ENCODE measurements around the gene UIMC1. TPM values are rescaled to one million over a fixed set of nuclear protein-coding genes. Genes with fewer than 3 reads are reported as not detected.

UIMC1 gene
- total RNA-seq, 2 experiments from 2014 or later = 49.4 to 53.0 TPM

DNA sequence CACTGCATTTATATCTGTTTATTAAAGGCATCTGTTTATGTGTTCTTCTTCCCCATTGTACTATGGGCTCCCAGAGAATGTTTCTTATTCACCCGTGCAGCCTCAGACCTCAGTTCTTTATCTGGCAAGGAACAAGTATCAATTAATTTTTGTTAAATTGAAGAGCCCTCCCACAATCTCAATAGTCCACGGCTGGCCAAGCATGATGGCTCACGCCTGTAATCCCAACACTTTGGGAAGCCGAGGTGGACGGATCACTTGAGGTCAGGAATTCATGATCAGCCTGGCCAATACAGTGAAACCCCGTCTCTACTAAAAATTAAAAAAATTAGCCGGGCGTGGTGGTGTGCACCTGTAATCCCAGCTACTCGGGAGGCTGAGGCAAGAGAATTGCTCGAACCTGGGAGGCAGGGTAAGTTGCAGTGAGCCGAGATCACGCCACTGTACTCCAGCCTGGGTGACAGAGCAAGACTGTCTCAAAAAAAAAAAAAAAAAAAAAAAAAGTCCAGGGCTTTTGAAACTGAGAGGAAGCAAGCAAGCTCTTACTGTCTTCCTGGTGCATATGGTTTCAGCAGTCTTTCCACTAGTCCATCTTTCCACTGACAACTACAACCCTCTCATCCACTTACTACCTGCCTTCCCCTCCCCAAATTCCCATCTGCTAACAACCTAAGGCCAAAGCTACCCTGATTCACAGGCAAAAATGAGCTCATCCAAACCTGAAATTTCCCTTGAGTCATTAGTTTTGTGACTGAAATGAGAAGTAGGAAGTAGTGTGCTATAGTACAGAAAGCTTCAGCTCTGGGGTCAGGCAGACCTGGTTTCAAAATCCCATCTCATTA is 105.1 kb downstream of the UIMC1 start:
- ATAC-seq (no peak), DNase-seq (no peak)
- H3K27ac Mint-ChIP-seq = peak overlapping the region; percentile 50
- peaks cover 30% of the 10 kb centered on the region for H3K4me1 Mint-ChIP-seq (ENCODE audit: low read depth)
- no peak overlapping the region for H3K4me3 Mint-ChIP-seq
- H3K9me3 Mint-ChIP-seq (ENCODE audit: insufficient read depth) = no peaks in the 10 kb centered on the region
- CTCF ChIA-PET = interaction anchor here (4.5 kb wide), 1 partner anchor 241 kb away, joined by 17 read pairs; no protein-coding TSS in a partner anchor
- peaks cover 8% of the 10 kb centered on the region for H3K27me3 Mint-ChIP-seq (ENCODE audit: low read depth)
- peaks cover 30% of the 10 kb centered on the region for H3K36me3 Mint-ChIP-seq (ENCODE audit: low read depth)
- POLR2A ChIA-PET = interaction anchor here (0.5 to 0.7 kb wide), 2 partner anchors 15 to 20 kb away, joined by 3 to 4 read pairs; no protein-coding TSS in a partner anchor

DNA sequence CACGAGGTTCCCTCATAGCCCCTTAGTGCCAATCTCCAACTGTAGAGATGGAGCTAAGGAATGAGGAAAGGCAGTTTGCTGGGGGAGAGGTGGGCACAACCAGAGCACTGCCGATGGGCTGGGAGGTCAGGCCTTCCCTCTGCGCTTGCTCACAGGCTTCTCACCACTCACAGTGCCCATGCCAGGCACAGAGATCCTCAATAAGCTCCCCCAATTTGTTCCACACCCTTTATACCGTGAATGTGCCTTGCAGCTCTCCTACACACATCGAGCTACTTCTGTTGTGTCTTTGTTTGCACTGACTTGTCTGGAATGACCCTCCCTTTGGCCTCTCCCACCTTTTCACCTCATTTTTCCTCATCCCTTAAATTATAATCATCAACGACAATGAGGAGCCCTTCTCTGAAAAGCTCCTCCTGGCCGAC is 105.8 kb downstream of the UIMC1 start:
- Mint-ChIP-seq H3K4me1 (ENCODE audit: low read depth) (peaks cover 37% of the 10 kb centered on the region), H3K9me3 (ENCODE audit: insufficient read depth) (no peaks in the 10 kb centered on the region), H3K27ac (no peak overlapping the region), H3K4me3 (no peak overlapping the region), H3K36me3 (ENCODE audit: low read depth) (peaks cover 27% of the 10 kb centered on the region), H3K27me3 (ENCODE audit: low read depth) (peaks cover 8% of the 10 kb centered on the region)
- ChIA-PET CTCF (interaction anchor here (4.5 kb wide), 1 partner anchor 240 kb away, joined by 17 read pairs; no protein-coding TSS in a partner anchor), POLR2A (interaction anchor here (0.5 to 0.7 kb wide), 2 partner anchors 15 to 113 kb away, joined by 3 to 4 read pairs; no protein-coding TSS in a partner anchor)
- ATAC-seq (no peak), DNase-seq (no peak)

DNA sequence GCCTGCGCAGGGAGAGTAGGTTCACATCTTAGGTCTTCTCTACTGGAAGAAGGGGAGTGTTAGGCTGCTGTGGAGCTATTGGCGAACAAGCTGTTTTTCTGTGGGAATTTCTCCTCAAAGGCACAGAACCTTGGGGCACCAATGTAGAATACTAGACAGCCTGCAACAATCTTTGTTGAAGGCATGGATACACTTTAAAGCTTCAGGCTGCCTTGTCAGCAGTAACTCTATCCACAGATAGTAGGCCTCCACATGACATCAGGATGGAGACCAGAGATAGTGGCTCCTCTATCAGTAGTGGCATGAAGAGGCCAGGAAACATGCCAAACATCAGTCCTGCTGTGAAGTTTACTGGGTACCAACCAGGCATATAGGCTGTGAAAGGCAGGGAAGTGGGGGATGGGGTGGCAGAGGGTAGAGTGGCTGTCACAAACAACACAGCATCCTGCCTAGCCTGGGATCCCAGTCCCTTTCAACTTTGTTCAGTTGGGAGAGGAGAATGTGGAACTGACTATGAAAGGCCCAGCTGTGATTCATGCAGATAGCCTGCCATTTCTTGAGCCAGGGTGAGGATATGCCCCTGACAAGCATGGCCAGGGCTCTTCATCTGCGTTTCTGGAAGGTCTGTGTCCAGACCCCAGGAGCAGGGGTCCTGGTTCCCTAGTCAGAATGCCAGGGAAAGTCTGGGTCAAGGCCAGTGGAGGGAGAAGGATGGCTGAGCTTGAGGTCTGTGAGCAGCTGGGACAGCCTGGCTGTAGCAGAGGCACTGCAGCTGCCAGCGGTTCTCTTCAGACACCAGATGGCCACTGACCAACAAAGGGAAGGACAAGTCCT is 106.4 kb downstream of the UIMC1 start:
- Mint-ChIP-seq H3K4me3 (no peak overlapping the region), H3K36me3 (ENCODE audit: low read depth) (peaks cover 22% of the 10 kb centered on the region), H3K27me3 (ENCODE audit: low read depth) (peaks cover 8% of the 10 kb centered on the region), H3K4me1 (ENCODE audit: low read depth) (peaks cover 42% of the 10 kb centered on the region), H3K27ac (no peak overlapping the region), H3K9me3 (ENCODE audit: insufficient read depth) (no peaks in the 10 kb centered on the region)
- POLR2A ChIA-PET = interaction anchor here (0.7 kb wide), 1 partner anchor 113 kb away, joined by 3 read pairs; no protein-coding TSS in a partner anchor
- no peak for DNase-seq
- CTCF ChIA-PET = interaction anchor here (1.5 to 4.5 kb wide), 2 partner anchors 9 to 240 kb away, joined by 4 to 17 read pairs; no protein-coding TSS in a partner anchor
- ATAC-seq = no peak

DNA sequence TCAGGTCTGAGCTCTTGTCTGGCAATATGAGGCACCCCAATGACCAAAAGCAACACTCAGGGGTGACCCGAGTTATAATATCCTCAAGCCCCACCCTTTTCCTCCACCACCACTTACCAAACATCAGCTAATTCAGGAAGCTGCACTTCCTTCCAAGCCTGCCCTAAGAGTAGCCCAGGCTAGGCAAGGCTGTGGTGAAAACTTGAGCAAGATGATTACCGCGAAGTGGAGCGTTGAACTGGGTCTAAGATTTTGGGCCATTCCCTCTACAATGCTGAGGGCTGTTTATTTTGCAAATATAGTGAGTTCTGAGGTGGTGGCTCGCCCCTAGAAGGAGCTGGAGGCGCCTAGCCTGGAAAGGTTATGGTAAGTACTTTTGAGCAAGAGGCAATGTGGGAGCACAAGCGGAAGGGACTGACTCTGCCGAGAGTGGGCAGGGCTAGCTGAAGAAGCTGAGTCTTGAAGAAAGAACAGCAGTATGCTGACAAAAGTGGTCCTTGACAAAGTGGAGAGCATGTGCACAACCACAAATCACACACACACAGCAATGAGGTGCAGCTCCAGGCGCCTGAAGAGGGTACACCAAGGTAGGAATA is 107.2 kb downstream of the UIMC1 start, which contains the start of gene HK3:
TSS of gene HK3 (minus strand) at position 51 of the 596 bp plus-strand sequence. CDS start 3,187 bp downstream, outside the sequence.
- ChIA-PET POLR2A (no interaction called here), CTCF (interaction anchor here (1.5 to 4.5 kb wide), 3 partner anchors 10 to 239 kb away, joined by 3 to 17 read pairs (median 4); no protein-coding TSS in a partner anchor)
- Mint-ChIP-seq H3K4me3 (no peak within 1 kb of the TSS), H3K27me3 (ENCODE audit: low read depth) (peaks cover 8% of the 10 kb centered on the region), H3K27ac (peak within 1 kb of the TSS; percentile 55), H3K36me3 (ENCODE audit: low read depth) (peaks cover 17% of the 10 kb centered on the region), H3K9me3 (ENCODE audit: insufficient read depth) (no peaks in the 10 kb centered on the region), H3K4me1 (ENCODE audit: low read depth) (peaks cover 42% of the 10 kb centered on the region)
- ATAC-seq (peak; percentile 46), DNase-seq (no peak)

DNA sequence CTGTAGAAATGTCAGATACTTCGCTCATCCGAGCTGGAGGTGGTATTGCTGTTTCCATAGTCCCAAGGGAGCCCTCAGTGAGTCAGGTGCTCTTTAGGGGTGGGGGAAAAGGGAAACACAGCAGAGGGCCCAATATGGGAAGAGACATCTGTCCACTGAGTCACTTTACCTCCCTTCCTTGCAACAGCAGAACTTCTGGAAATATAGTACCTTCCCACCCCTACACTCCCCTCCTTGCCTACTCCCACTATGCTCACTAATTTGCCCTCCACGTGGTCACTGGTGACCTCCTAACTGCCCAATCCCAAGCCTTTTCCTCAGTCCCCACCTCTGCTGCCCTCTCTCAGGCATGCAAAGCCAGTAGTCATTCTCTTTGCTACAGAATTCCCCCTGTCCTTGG is 109.3 kb downstream of the UIMC1 start:
- Mint-ChIP-seq H3K9me3 (ENCODE audit: insufficient read depth) (no peaks in the 10 kb centered on the region), H3K36me3 (ENCODE audit: low read depth) (peaks cover 2% of the 10 kb centered on the region), H3K4me3 (no peak overlapping the region), H3K27me3 (ENCODE audit: low read depth) (peaks cover 11% of the 10 kb centered on the region), H3K4me1 (ENCODE audit: low read depth) (peaks cover 42% of the 10 kb centered on the region), H3K27ac (no peak overlapping the region)
- ChIA-PET POLR2A (no interaction called here), CTCF (interaction anchor here (1.5 kb wide), 1 partner anchor 61 kb away, joined by 4 read pairs; no protein-coding TSS in a partner anchor)
- ATAC-seq = no peak
- DNase-seq = no peak

DNA sequence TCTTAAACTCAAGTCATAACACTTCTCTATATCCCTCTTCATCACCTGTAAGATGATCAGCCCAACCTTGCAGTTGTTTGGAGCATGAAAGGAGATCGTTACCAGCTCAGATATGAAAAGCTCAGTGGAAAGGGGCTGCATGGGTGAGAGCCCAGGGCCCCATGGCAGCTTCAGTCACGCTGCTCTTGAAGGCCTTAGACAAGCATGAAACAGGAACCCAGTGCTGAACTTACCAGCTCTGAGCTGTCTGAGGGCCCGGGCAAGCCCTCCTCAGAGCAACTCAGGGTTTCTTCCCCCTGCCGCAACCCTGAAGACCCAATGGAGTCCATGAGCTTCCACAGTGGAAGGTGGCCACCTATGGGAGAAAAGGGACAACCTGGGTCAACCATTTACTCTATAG is 110.7 kb downstream of the UIMC1 start:
- H3K36me3 Mint-ChIP-seq (ENCODE audit: low read depth) = no peaks in the 10 kb centered on the region

DNA sequence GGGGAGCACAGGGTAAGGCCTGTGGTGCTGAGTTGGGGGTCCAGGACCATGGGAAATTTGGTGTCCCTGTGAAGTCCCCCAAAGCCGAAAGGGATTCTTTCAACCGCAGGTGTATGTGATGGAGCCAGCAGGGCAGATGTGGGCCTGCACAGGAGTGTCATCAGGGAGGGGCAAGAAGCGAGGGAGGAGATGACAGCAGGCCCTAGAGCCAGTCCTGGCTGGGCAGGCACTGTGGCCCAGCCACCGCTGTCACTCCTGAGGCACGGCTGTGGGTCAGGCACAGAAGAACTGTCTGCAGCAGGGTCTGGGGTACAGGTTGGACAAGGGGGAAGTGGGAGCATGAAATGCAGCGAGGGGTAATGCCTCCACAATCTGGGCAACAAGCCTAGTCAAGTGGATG is 112.3 kb downstream of the UIMC1 start:
- CTCF ChIA-PET = interaction anchor here (2.0 kb wide), 1 partner anchor 234 kb away, joined by 5 read pairs; no protein-coding TSS in a partner anchor
- ATAC-seq (no peak), DNase-seq (no peak)
- peaks cover 18% of the 10 kb centered on the region for H3K27me3 Mint-ChIP-seq (ENCODE audit: low read depth)
- no peaks in the 10 kb centered on the region for H3K9me3 Mint-ChIP-seq (ENCODE audit: insufficient read depth)
- POLR2A ChIA-PET = no interaction called here
- H3K27ac Mint-ChIP-seq = no peak overlapping the region
- peaks cover 24% of the 10 kb centered on the region for H3K4me1 Mint-ChIP-seq (ENCODE audit: low read depth)
- no peaks in the 10 kb centered on the region for H3K36me3 Mint-ChIP-seq (ENCODE audit: low read depth)
- no peak overlapping the region for H3K4me3 Mint-ChIP-seq

More for the DNA sequence above, 110.7 kb downstream of the UIMC1 start:
- CTCF ChIA-PET = interaction anchor here (2.0 kb wide), 1 partner anchor 235 kb away, joined by 5 read pairs; no protein-coding TSS in a partner anchor
- no peaks in the 10 kb centered on the region for H3K9me3 Mint-ChIP-seq (ENCODE audit: insufficient read depth)
- ATAC-seq (no peak), DNase-seq (no peak)
- POLR2A ChIA-PET = no interaction called here
- H3K4me3 Mint-ChIP-seq = no peak overlapping the region
- H3K27me3 Mint-ChIP-seq (ENCODE audit: low read depth) = peaks cover 18% of the 10 kb centered on the region
- peaks cover 36% of the 10 kb centered on the region for H3K4me1 Mint-ChIP-seq (ENCODE audit: low read depth)
- H3K27ac Mint-ChIP-seq = no peak overlapping the region

DNA sequence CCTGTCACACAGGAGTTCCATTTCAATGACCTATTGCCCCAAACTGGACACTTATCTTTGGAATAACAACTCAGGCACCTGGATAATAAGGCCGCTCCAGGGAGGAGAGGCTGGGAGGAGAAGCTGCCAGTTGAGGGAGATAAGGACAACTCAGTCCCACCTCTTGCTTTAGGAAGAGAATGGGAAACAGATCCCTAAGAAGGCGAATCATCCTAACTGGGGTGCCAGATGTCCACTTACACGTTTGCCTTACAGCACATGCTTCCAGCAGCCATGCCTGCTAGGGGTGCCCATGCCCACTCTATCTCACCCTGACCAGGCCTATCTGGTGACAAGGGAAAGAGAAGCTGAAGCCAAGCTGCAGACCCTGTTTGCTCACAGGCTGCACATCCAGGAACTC is 113.9 kb downstream of the UIMC1 start:
- ChIA-PET POLR2A (interaction anchor here (0.6 kb wide), 1 partner anchor 93 kb away, joined by 4 read pairs; no protein-coding TSS in a partner anchor), CTCF (no interaction called here)
- peaks cover 20% of the 10 kb centered on the region for H3K4me1 Mint-ChIP-seq (ENCODE audit: low read depth)
- no peak overlapping the region for H3K27ac Mint-ChIP-seq
- ATAC-seq (no peak), DNase-seq (no peak)
- H3K9me3 Mint-ChIP-seq (ENCODE audit: insufficient read depth) = no peaks in the 10 kb centered on the region
- H3K4me3 Mint-ChIP-seq = no peak overlapping the region
- no peaks in the 10 kb centered on the region for H3K36me3 Mint-ChIP-seq (ENCODE audit: low read depth)
- peaks cover 14% of the 10 kb centered on the region for H3K27me3 Mint-ChIP-seq (ENCODE audit: low read depth)

DNA sequence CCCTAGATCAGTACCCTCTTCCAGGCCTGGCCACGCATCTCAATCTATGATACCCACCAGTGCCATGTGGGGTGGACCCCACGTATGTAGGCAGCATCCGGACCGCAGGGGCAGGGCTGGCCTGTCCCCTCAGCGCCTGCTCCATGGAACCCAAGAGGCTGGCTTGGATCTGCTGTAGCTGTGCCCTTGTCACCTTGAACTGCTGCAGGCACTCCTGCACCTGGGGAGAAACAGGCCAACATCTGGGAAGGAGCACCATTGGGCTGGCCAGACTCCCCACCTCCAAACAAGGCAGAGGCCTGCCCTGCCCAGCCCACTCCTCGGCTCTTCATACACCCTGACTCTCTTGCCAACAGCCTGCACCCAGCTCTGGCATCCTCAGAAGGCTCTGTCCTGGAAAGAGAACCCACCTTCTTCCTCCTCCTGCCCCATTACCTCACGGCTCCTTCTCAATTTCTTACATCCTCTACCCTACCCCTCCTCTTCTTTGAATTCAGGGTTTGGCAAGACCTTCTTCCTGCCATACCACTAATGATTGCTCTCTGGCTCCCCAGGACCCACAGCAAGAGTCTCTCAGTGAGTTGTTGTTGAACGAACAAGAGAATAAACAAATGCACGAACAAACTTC is 115.1 kb downstream of the UIMC1 start:
- no peaks in the 10 kb centered on the region for H3K9me3 Mint-ChIP-seq (ENCODE audit: insufficient read depth)
- H3K27me3 Mint-ChIP-seq (ENCODE audit: low read depth) = peaks cover 10% of the 10 kb centered on the region
- no peaks in the 10 kb centered on the region for H3K36me3 Mint-ChIP-seq (ENCODE audit: low read depth)
- DNase-seq = no peak
- ChIA-PET POLR2A (no interaction called here), CTCF (no interaction called here)
- H3K27ac Mint-ChIP-seq = no peak overlapping the region
- no peak overlapping the region for H3K4me3 Mint-ChIP-seq
- no peak for ATAC-seq
- H3K4me1 Mint-ChIP-seq (ENCODE audit: low read depth) = peaks cover 12% of the 10 kb centered on the region

DNA sequence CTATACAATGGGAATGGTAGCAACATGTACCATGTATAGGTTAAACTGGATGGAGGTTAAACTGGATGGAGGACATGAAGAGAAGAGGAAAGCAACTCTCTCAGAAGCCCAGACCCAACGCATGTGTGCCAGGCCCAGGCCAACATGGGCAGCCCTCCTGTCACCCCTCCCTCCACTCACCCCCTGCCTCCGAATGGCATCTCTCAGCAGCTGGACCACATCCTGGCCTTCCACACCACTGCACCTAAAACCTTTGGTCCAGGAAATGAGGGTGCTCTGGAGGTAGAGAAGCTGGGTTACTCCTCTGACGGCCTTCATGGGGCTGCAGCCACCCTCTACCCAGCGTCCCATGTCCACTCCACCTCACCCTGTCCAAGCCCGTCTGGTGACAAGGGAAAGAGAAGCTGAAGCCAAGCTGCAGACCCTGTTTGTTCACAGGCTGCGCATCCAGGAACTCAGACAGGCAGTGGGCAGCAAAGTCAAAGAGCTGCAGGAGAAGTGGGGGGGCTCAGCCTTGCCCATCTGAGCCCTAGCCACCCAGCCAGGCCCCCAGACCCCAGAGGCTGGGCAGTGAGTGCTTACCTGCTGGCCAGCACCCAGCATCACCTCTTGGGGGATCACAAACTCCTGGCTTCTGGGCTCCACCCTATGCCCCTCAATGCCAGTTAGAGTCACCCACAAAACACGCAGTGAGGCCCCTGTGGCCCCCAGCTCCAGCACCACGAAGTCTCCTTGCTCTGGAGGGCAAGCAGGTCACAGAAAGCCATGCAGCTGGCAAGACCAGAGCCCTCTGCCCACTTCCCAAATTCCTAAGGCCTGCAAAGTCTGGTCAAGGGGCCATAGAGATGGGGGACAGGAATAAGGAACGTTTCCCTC is 115.9 kb downstream of the UIMC1 start:
- ChIA-PET CTCF (no interaction called here), POLR2A (no interaction called here)
- Mint-ChIP-seq H3K9me3 (ENCODE audit: insufficient read depth) (no peaks in the 10 kb centered on the region), H3K4me1 (ENCODE audit: low read depth) (peaks cover 4% of the 10 kb centered on the region), H3K27ac (no peak overlapping the region), H3K36me3 (ENCODE audit: low read depth) (no peaks in the 10 kb centered on the region), H3K4me3 (no peak overlapping the region), H3K27me3 (ENCODE audit: low read depth) (peaks cover 14% of the 10 kb centered on the region)
- ATAC-seq = no peak
- no peak for DNase-seq

Data from activated CD8-positive, alpha-beta T cell treated with anti-CD3 and anti-CD28 coated beads, Interleukin-2, amount 10 ng/mL, durations not matched to agents 7 days and 5 days (primary cell).